Measurements from ENCODE around the gene HMG20B. TPM values are rescaled to one million over a fixed set of nuclear protein-coding genes. Genes with fewer than 3 reads are reported as not detected.

The HMG20B gene
- total RNA-seq, 1 experiment from 2014 or later, result 146 TPM

DNA sequence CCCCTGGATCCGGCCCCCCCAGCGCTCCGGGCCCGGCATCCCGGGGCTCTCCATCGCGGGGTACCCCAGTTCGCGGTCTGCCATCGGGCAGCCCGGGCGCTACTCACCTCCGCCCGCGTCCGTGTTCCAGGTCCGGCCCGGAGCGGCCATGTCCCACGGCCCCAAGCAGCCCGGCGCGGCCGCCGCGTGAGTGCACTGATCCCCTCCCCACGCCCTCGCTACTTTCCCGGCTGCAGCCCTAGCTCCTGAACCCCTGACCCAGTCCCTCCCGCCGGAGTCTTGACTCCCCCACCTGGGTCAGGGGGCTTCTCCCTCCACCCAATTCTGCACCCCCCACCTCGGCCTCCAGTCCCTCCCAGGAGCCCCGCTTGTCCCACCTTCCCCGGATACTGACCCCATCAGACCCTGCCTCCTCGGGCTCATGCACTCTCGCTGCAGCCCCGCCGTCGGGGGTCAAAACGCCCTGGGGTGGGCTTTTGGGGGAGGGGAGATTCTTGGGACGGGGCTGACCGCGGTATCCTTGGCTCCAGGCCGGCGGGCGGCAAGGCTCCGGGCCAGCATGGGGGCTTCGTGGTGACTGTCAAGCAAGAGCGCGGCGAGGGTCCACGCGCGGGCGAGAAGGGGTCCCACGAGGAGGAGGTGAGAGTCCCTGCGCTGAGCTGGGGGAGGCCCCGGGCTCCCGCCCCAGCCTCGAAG, 566 bp downstream of the HMG20B start:
- ATAC-seq, result peak; percentile 6; the same call in 1 of the 2 replicates
- peaks cover 4% of the 10 kb centered on the region; the same call in 1 of the 2 replicates for H3K4me1 ChIP-seq (ENCODE audit: insufficient read depth, low read length)
- intact Hi-C loops (cut with micrococcal nuclease), result no loop called here
- H3K4me2 ChIP-seq (ENCODE audit: low read length), result peak overlapping the region; percentile 93
- H3K27ac ChIP-seq (ENCODE audit: low read length), result peak overlapping the region; percentile 45
- H4K20me1 ChIP-seq (ENCODE audit: low read length), result no peaks in the 10 kb centered on the region
- no peak for TF ChIP-seq CTCF (conservative IDR thresholded peaks at IDR 0.05; ENCODE audit: low read depth, low read length)
- no peak for TF ChIP-seq EZH2 (IDR thresholded peaks at IDR 0.05; ENCODE audit: low read length, unreplicated experiment)
- no peak for TF ChIP-seq EZH2phosphoT487 (IDR thresholded peaks at IDR 0.05; ENCODE audit: borderline replicate concordance, low read length)
- peaks cover 3% of the 10 kb centered on the region for H3K36me3 ChIP-seq (ENCODE audit: low read depth, low read length)
- H3K4me3 ChIP-seq (ENCODE audit: low read length), result peak overlapping the region; percentile 95
- no TSS peak for BruUV-seq (replicated peaks)
- peaks cover 12% of the 10 kb centered on the region for H3K79me2 ChIP-seq (ENCODE audit: low read length)
- peak overlapping the region; percentile 64 for H2AFZ ChIP-seq (ENCODE audit: low read length)
- no peak for DNase-seq
- no peaks in the 10 kb centered on the region for H3K9me2 ChIP-seq (replicated peaks; ENCODE audit: low read length)
- H3K9me3 ChIP-seq (ENCODE audit: low read length), result no peaks in the 10 kb centered on the region
- POLR2A ChIA-PET (ENCODE audit: unreplicated experiment), result interaction anchor here (0.6 kb wide), 1 partner anchor 1044 kb away, joined by 3 read pairs; no protein-coding TSS in a partner anchor
- CTCF ChIA-PET, result interaction anchor here (1.0 kb wide), 1 partner anchor 9 kb away, joined by 9 read pairs; no protein-coding TSS in a partner anchor
- H3F3A ChIP-seq (ENCODE audit: low read length, unreplicated experiment), result no peaks in the 10 kb centered on the region
- H3K27me3 ChIP-seq (ENCODE audit: low read length), result no peaks in the 10 kb centered on the region
- H3K9ac ChIP-seq (ENCODE audit: low read length), result peak overlapping the region; percentile 88

DNA sequence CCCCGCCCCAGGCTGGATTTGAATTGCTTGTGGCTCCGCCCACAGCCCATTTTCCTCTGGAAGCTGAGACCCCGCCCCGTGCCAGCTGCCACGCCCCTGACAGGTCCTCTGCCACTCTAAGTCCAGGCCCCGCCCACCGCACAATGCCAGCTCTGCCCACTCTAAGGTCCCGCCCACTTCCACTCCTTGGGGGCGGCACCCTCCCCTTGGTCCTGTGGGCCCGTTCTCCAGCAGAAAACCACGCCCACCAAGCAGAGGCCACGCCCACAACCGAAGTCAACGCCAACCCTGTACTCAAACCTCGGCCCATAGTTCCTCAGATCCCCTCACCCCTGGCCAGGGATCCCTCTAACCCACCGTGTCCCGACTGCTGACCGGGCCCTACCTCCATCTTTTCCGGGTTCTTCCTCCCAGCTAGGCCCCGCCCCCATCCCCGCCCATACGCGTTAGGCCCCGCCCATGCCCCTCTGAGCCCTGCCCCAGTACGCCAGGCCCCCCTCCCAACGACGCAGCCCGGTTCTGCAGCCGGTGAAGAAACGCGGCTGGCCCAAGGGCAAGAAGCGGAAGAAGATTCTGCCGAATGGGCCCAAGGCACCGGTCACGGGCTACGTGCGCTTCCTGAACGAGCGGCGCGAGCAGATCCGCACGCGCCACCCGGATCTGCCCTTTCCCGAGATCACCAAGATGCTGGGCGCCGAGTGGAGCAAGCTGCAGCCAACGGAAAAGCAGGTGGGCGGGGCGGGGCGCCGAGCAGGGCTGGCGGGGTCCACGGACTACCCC, 1.3 kb downstream of the HMG20B start:
- ChIA-PET POLR2A (ENCODE audit: unreplicated experiment) (interaction anchor here (0.6 kb wide), 1 partner anchor 1045 kb away, joined by 3 read pairs; no protein-coding TSS in a partner anchor), CTCF (interaction anchor here (0.7 to 1.0 kb wide), 2 partner anchors 9 to 153 kb away, joined by 3 to 9 read pairs; no protein-coding TSS in a partner anchor)
- peaks cover 4% of the 10 kb centered on the region; the same call in 1 of the 2 replicates for H3K4me1 ChIP-seq (ENCODE audit: insufficient read depth, low read length)
- H3K4me3 ChIP-seq (ENCODE audit: low read length), result peak overlapping the region; percentile 95
- H3K9ac ChIP-seq (ENCODE audit: low read length), result peak overlapping the region; percentile 88
- peak; percentile 70 for ATAC-seq
- H3K27ac ChIP-seq (ENCODE audit: low read length), result no peak overlapping the region
- intact Hi-C loops (cut with micrococcal nuclease), result no loop called here
- TF ChIP-seq EZH2 (IDR thresholded peaks at IDR 0.05; ENCODE audit: low read length, unreplicated experiment) (no peak), EZH2phosphoT487 (IDR thresholded peaks at IDR 0.05; ENCODE audit: borderline replicate concordance, low read length) (no peak), CTCF (conservative IDR thresholded peaks at IDR 0.05; ENCODE audit: low read depth, low read length) (no peak)
- peak overlapping the region; percentile 64 for H2AFZ ChIP-seq (ENCODE audit: low read length)
- no peaks in the 10 kb centered on the region for H3K9me2 ChIP-seq (replicated peaks; ENCODE audit: low read length)
- H3K4me2 ChIP-seq (ENCODE audit: low read length), result peak overlapping the region; percentile 93
- peaks cover 3% of the 10 kb centered on the region for H3K36me3 ChIP-seq (ENCODE audit: low read depth, low read length)
- H3F3A ChIP-seq (ENCODE audit: low read length, unreplicated experiment), result no peaks in the 10 kb centered on the region
- no peaks in the 10 kb centered on the region for H4K20me1 ChIP-seq (ENCODE audit: low read length)
- peaks cover 12% of the 10 kb centered on the region for H3K79me2 ChIP-seq (ENCODE audit: low read length)
- DNase-seq, result peak; percentile 97
- BruUV-seq (replicated peaks), result no TSS peak
- no peaks in the 10 kb centered on the region for H3K9me3 ChIP-seq (ENCODE audit: low read length)
- no peaks in the 10 kb centered on the region for H3K27me3 ChIP-seq (ENCODE audit: low read length)

All from PC-3 (cell line).